NCI-H1417 treated with DMSO at 0.1 percent for 48 hours (cell line): ENCODE measurements around the gene NENF.
"Not testable (repeated sequence)": the region's sequence is repeated elsewhere in the genome, so short reads cannot be mapped to it uniquely, and the experiment has no call there.

Experiments
- DNase-seq: peaks from one replicate; lab custom pipeline; 2025; lab: John Stamatoyannopoulos, UW

The NENF gene

GRCh38 chr1:212432661-212433576 lies at the start of gene NENF:
TSS of gene NENF (plus strand) at chr1:212432920. CDS start at chr1:212432944, 24 bp downstream.
- DNase-seq: peak; percentile 2

GRCh38 chr1:212386029-212386428 lies 46.7 kb upstream of the NENF start:
- no peak for DNase-seq

- DNase-seq: no peak
Measured at GRCh38 chr1:212388985-212389716, 43.6 kb upstream of the NENF start.

GRCh38 chr1:212395678-212396437 lies 36.9 kb upstream of the NENF start:
- DNase-seq: not testable (repeated sequence)

- DNase-seq: no peak
Measured at GRCh38 chr1:212396638-212397037, 36.1 kb upstream of the NENF start.

- no peak for DNase-seq
Measured at GRCh38 chr1:212397171-212397570, 35.5 kb upstream of the NENF start.

GRCh38 chr1:212401042-212401441 lies 31.7 kb upstream of the NENF start:
- no peak for DNase-seq

GRCh38 chr1:212401838-212402582 lies 30.7 kb upstream of the NENF start:
- DNase-seq: no peak

- DNase-seq: no peak
Measured at GRCh38 chr1:212402666-212403321, 29.9 kb upstream of the NENF start.

- no peak for DNase-seq
Measured at GRCh38 chr1:212410231-212410820, 22.4 kb upstream of the NENF start.

- DNase-seq: no peak
Measured at GRCh38 chr1:212412374-212412773, 20.3 kb upstream of the NENF start.

GRCh38 chr1:212413902-212414327 lies 18.8 kb upstream of the NENF start:
- no peak for DNase-seq

GRCh38 chr1:212414328-212415106 lies 18.2 kb upstream of the NENF start, which contains the start of gene PACC1:
TSS of gene PACC1 (minus strand) at chr1:212414886. CDS start at chr1:212414757, 129 bp downstream.
- peak; percentile 30 for DNase-seq

GRCh38 chr1:212415107-212415841 lies 17.4 kb upstream of the NENF start:
- DNase-seq: no peak

GRCh38 chr1:212421165-212421564 lies 11.6 kb upstream of the NENF start:
- no peak for DNase-seq

GRCh38 chr1:212423879-212424278 lies 8.8 kb upstream of the NENF start:
- DNase-seq: no peak

GRCh38 chr1:212428496-212428895 lies 4.2 kb upstream of the NENF start:
- no peak for DNase-seq

- DNase-seq: no peak
Measured at GRCh38 chr1:212430416-212430815, 2.3 kb upstream of the NENF start.

- no peak for DNase-seq
Measured at GRCh38 chr1:212430955-212431394, 1.7 kb upstream of the NENF start.
